GM19397 (cell line): ENCODE measurements around the gene CUX1.
"Not testable (repeated sequence)": the region's sequence is repeated elsewhere in the genome, so short reads cannot be mapped to it uniquely, and the experiment has no call there.

Experiments
- ATAC-seq: cut with Tn5 transposase; IDR thresholded peaks from one replicate; pipeline ENCODE4 v1.9.1; 2021; ENCODE audit warnings: mild to moderate bottlenecking, moderate library complexity; ENCODE audit not compliant: unreplicated experiment

CUX1 gene

DNA sequence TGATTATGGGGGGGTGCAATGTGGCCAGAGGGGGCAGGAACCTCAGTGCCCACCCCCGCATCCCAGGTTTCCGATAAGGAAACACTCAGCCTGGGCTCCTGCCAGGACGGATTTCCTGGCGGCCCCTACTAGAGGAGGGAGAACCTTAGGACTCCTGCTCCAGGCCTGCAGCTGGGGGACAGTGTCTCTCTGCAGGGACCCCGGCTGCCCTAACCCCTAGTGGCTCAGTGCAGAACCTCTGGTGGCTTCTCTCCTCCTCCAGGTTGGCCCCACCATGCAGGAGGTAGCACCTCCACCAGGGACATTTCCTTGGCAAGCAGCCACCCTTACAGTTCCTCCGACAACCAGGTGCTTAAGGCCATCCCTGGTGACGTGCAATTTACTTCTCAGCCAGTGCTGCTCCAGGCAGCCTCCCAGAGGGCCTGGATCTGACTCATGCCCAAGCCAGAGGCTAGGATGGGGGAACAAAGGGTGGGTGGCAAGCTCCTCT, 501.1 kb downstream of the CUX1 start:
- no peak for ATAC-seq

DNA sequence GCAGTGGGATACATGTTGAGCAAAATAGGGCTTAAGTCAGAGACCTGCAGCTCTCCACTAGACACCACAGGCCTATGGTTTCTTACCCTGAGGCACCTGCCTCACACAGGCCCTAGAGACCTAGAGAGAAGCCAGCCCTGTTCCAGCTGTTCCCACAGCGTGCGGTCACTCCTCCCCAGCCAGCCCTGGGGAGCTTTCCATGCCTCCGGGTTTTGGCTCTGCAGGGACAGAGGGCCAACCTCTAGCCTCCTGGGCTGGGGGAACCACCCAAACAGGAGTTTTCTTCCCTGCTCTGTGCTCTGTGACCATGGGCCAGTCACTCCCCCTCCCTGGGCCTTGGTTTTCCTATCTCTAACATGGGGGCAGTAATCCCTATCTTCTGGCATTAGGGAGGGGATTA, 502.2 kb downstream of the CUX1 start:
- no peak for ATAC-seq

DNA sequence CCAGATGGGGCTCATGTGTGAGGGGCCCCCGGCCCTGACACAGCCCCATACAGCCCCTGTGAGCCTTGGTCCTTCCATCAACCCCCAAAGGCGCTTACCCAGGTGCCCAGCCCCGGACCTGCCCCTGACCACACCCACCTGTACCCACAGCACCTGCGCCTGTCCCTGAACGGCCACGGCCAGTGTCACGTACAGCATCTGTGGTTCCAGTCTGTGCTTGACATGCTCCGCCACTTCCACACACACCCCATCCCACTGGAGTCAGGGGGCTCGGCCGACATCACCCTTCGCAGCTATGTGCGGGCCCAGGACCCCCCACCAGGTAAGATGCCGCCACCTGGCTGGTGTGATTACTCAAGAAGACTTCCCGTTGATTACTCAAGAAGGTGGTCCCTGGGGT, 502.8 kb downstream of the CUX1 start:
- no peak for ATAC-seq

DNA sequence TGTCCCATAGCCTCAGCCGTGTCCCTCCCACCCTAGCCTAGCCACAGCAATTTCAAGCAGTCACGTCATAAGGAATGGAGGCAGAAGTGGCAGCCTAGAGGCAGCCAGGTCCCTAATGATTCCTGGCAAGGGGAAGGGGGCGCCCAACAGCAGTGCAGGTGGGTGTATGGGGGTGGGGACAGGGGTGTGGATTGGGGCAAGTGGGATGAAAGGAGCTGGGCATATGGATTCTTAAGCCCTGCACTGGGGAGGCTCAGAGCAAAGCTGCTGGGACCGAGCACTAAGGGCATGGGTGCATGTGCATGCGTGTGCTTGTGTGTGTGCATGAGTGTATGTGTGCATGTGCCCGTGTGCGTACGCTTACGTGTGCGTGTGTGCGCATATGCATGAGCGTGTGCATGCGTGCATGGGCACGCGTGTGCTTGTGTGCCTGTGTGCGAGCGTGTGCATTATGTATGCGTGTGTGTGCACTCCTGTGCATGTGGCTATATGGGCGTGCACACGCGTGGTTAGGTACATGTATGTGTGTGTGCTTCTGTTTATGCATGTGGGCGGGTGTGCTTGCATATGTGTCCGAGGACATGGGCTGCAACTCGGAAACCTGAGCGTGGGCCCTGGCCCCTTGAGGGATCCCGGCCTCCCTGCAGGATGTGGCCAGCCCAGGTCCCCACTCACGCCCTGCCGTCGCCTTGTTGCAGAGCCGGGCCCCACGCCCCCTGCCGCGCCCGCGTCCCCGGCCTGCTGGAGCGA, 503.4 kb downstream of the CUX1 start:
- ATAC-seq = no peak

DNA sequence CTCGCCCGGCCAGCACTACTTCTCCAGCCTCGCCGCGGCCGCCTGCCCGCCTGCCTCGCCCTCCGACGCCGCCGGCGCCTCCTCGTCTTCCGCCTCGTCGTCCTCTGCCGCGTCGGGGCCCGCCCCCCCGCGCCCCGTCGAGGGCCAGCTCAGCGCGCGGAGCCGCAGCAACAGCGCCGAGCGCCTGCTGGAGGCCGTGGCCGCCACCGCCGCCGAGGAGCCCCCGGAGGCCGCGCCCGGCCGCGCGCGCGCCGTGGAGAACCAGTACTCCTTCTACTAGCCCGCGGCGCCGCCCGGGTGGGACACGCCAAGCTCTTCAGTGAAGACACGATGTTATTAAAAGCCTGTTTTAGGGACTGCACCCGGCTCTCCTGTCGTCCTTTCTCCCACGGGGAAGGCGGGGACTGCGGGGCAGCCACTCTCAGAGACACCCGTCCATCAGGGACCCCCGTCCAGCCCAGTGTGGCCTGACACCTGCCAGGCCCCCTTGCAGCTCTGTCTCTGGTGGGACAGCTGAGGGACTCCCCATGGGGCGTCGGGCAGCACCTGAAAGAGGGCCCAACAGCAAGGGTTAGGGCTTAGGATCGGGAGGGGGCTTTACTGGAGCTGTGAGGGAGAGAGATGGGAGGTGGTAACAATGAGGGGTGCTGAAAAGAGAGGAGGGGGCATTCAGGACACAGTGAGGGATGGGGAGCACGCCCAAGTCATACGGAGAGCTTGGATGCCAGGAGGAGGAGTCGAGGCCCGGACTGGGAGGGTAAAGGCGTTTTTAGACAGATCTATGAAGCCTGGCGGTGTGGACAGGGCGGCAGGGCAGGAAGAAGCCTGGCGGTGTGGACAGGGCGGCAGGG, 504.1 kb downstream of the CUX1 start:
- ATAC-seq = no peak

DNA sequence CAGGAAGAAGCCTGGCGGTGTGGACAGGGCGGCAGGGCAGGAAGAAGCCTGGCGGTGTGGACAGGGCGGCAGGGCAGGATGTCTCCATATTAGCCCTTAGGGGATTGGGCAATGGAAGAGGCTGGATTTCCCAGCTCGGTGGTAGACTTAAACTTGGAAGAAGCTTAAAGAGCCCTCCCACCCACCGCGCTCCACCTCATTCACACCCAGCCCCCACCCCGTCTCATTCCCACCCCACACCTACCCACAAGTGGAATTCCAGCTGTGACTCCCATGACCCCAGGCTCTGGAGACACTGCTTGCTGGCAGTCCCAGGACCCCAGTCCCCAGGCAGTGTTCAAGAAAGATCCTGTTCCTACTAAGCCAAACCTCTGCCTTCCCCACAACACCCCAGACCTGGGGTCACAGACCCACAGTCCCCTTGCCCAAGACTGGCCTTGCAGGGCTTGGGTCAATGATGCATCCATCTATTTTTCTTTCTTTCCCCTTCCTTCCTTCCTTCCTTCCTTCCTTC, 504.8 kb downstream of the CUX1 start:
- no peak for ATAC-seq

DNA sequence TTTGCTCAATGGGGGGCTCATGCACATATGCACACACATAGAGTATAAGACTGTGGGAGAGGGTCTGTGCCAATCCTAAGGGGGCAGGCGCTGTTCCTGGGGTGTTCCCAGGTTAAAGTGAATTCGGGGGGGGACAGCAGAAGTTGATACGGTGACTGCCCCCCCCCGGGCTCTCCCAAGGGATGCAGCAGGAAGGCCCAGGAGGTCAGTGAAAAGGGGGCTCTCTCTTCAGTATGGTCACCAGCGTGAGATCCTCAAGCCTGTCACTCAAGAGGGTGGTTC, 506.4 kb downstream of the CUX1 start:
- ATAC-seq = no peak

DNA sequence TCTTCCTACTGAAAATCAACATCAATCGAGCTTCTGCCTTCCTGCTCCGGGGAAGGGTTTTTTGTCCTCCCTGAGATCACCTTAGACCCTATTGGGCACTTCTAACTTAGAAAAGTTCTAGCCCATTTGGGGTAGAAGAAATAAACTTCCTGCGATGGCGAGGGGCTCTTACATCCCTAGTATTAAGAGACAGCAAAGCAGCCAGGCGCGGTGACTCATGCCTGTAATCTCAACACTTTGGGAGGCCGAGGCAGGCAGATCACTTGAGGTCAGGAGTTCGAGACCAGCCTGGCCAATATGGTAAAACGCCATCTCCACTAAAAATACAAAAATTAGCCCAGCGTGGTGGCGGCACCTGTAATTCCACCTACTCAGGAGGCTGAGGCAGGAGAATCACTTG, 507.7 kb downstream of the CUX1 start:
- ATAC-seq = not testable (repeated sequence)

DNA sequence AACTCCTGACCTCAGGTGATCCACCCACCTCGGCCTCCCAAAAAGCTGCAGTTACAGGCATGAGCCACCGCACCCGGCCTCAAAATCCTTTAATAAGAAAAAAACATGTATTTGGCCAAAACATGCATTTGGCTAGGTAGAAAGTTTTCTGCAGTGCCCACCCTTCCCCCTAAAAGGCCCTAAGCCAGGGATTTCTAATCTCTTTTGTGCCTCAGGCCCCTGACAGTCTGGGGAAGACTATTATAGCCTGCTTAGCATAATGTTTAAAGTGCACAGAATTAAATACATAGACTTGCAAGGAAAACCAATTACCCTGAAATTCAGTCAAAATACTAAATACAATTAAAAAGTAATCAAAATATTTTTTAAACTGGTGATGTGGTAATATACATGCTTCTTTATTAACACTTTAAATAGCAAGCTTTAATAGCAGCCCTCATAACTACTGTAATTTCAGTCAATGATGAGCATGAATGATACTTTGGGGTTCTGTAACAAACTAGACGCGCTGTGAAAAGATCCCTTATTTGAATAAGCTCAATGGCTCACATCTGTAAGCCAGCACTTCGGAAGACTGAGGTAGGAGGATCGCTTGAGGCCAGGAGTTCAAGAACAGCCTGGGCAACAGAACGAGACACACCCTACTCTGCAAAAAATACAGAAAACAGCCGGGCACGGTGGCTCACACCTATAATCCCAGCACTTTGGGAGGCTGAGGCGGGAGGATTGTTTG, 508.9 kb downstream of the CUX1 start:
- no peak for ATAC-seq

DNA sequence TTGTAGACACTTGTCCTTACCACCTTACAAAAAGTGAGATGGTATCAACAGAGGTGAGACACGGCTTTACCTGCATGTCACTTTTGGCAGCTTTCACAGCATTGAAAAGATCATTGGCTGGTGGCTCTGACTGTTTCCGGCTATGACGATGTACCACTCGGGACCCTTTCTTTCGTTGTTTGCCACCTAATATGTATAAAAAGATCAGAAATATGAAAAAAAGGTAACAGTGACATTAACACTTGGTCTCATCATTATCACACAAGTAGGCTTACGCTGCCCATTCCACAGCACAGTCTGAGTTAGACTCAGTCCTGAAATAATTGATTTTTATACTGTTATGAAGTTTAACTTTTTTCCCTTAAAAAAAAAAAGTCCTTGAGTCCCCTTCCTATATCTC, 509.8 kb downstream of the CUX1 start:
- not testable (repeated sequence) for ATAC-seq

DNA sequence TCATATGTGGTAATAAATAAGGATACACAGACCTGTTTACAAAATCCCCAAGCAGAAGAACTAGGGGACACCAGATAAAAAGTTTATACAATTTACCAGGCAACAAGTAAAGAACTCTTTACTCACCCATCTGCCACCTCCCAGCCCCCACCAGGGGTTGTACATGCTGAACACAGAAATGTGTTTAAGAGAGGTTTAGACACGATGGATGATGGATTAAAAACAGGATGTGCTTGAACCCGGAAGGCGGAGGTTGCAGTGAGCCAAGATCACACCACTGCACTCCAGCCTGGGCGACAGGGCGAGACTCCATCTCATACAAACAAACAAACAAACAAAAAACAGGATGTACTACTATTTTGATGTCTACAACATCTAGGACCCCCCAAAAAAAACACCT, 511.4 kb downstream of the CUX1 start:
- ATAC-seq = not testable (repeated sequence)

DNA sequence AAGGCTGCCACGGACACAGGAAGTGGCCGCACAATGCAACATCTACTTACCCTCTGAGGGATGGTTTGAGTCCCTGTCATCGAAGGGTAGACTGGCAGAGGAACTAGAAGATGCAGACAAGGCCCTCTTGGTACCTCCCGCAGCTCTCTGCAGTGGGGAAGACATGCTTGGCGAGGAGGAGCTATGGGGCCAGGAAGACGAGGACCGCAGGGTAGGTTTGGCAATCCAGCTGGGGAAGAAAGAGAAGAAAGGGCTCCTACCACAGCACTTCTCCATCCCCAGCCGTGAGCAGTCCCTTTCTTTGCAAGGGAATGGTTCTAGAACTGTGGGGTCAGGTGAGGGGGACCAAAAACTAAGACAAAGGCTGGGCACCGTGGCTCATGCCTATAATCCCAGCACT, 511.9 kb downstream of the CUX1 start:
- ATAC-seq = not testable (repeated sequence)

DNA sequence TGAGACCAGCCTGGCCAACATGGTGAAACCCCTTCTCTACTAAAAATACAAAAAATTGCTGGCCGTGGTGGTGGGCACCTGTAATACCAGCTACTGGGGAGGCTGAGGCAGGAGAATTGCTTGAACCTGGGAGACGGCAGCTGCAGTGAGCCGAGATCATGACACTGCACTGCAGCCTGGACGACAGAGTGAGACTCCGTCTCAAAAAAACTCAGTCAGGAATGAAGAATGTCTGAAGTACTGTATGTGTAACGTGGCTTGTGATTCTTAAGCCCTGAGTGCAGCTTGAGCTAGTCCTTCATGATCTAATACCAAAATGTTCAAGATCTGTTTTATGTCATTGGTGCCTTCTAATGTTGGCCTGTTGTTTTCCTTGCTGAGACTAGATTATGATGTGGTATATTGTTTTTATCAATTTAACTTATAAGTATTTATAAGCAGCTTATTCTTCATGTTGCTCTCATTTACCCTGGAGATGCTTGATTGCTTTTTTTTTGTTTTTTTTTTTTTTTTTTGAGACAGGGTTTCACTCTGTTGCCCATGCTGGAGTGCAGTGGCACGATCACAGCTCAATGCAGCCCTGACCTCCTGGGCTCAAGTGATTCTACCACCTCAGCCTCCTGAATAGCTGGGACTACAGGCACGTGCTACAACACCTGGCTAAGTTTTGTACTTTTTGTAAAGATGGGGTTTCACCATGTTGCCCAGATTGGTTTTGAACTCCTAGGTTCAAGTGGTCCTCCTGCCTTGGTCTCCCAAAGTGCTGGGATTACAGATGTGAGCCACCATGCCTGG, 513.4 kb downstream of the CUX1 start:
- not testable (repeated sequence) for ATAC-seq
